H1 (cell line): Measurements from ENCODE around the gene NHS. TPM values are rescaled to one million over a fixed set of nuclear protein-coding genes. Genes with fewer than 3 reads are reported as not detected.

Experiments used
- CTCF ChIA-PET: fragments of 300-600 bp; sonication (Branson Sonifier 250); formaldehyde crosslinking; loops from one replicate; lab custom pipeline; 2021; ENCODE audit not compliant: partially characterized antibody; lab: Charles Lee
- POLR2A ChIA-PET: fragments of 300-600 bp; sonication (Branson Sonifier 250); formaldehyde crosslinking; loops from one replicate; lab custom pipeline; 2021; ENCODE audit warnings: inconsistent platforms; ENCODE audit not compliant: partially characterized antibody; lab: Charles Lee
- DNase-seq, 2 experiments: peaks; one replicate each; pipeline versions ENCODE4 v3.0.0 to v3.0.0-alpha.2; 2010 to 2022; ENCODE audit warnings: low spot score in 2 of 2, low read depth in 1 of 2, mixed read lengths in 1 of 2
- FAIRE-seq: peaks from 2 replicates; lab custom pipeline; 2011; peaks lifted over from hg19 to GRCh38; lab: Jason Lieb, UNC
- H2AFZ ChIP-seq: 2 replicates; pipeline ENCODE4 v1.8.1; 2012; ENCODE audit warnings: low read length, inconsistent platforms
- H2AK5ac ChIP-seq: 2 replicates; pipeline ENCODE4 v1.6.1; 2013; ENCODE audit warnings: low read depth, low read length
- H2BK120ac ChIP-seq: replicated peaks from 2 replicates; pipeline ENCODE3; 2013; ENCODE audit warnings: low read depth, low read length, inconsistent platforms
- H2BK12ac ChIP-seq: 2 replicates; pipeline ENCODE4 v1.6.1; 2013; ENCODE audit warnings: low read depth, low read length
- H2BK15ac ChIP-seq: 2 replicates; pipeline ENCODE4 v1.6.1; 2013; ENCODE audit warnings: low read length
- H2BK20ac ChIP-seq: 2 replicates; pipeline ENCODE4 v1.6.1; 2013; ENCODE audit warnings: low read length
- H2BK5ac ChIP-seq: 2 replicates; pipeline ENCODE4 v1.6.1; 2013; ENCODE audit warnings: low read depth, low read length
- H3K14ac ChIP-seq: 2 replicates; pipeline ENCODE4 v1.6.1; 2013; ENCODE audit warnings: inconsistent platforms; ENCODE audit not compliant: insufficient read length
- H3K18ac ChIP-seq: 2 replicates; pipeline ENCODE4 v1.6.1; 2013; ENCODE audit warnings: low read length; ENCODE audit errors: extremely low read depth
- H3K23ac ChIP-seq: 2 replicates; pipeline ENCODE4 v1.6.1; 2013; ENCODE audit warnings: inconsistent platforms; ENCODE audit not compliant: insufficient read length
- H3K23me2 ChIP-seq: 2 replicates; pipeline ENCODE4 v1.6.1; 2013; ENCODE audit warnings: low read depth, low read length
- H3K27ac ChIP-seq: 2 replicates; pipeline ENCODE4 v1.6.1; 2011; ENCODE audit warnings: low read depth, low read length, inconsistent platforms
- H3K27me3 ChIP-seq, 4 experiments: replicated peaks in 1 of 4; 1 replicate in 1 of 4; 2 replicates in 3 of 4; pipeline versions ENCODE4 v1.6.1 to v1.8.1; 2011 to 2013; ENCODE audit warnings: low read length in 3 of 4, mild to moderate bottlenecking in 3 of 4, inconsistent platforms in 2 of 4, mixed read lengths in 2 of 4, moderate library complexity in 1 of 4; ENCODE audit not compliant: control insufficient read depth in 3 of 4, insufficient read depth in 3 of 4; ENCODE audit errors: extremely low read depth in 1 of 4
- H3K36me3 ChIP-seq, 4 experiments: 2 replicates each; pipeline versions ENCODE4 v1.6.1 to v1.8.1; 2011 to 2013; ENCODE audit warnings: mild to moderate bottlenecking in 4 of 4, low read length in 3 of 4, moderate library complexity in 2 of 4, control low read depth in 1 of 4, inconsistent platforms in 1 of 4; ENCODE audit not compliant: insufficient read depth in 4 of 4, control insufficient read depth in 2 of 4
- H3K4ac ChIP-seq: replicated peaks from 2 replicates; pipeline ENCODE3; 2013; ENCODE audit warnings: low read length, low read depth, mixed read lengths, inconsistent platforms; ENCODE audit not compliant: insufficient read length
- H3K4me1 ChIP-seq, 4 experiments: replicated peaks in 1 of 4; 1 replicate in 1 of 4; 2 replicates in 3 of 4; pipeline versions ENCODE4 v1.6.1 to v1.8.1; 2011 to 2013; ENCODE audit warnings: low read length in 3 of 4, inconsistent platforms in 2 of 4, mixed read lengths in 1 of 4; ENCODE audit not compliant: insufficient read depth in 4 of 4, control insufficient read depth in 3 of 4
- H3K4me2 ChIP-seq, 2 experiments: 2 replicates each; pipeline versions ENCODE4 v1.6.1 to v1.8.1; 2011 to 2013; ENCODE audit warnings: low read depth in 2 of 2, low read length in 2 of 2, control low read depth in 1 of 2, inconsistent platforms in 1 of 2, mild to moderate bottlenecking in 1 of 2; ENCODE audit not compliant: insufficient read depth in 1 of 2
- H3K4me3 ChIP-seq, 4 experiments: fragments of 200-600, 300-600 bp in 1 of 4; sonication (generic), shearing (Covaris generic), sonication (Bioruptor Twin) in 1 of 4; 2 replicates each; pipeline versions ENCODE4 v1.5.1 to v1.8.1; 2011 to 2016; ENCODE audit warnings: low read length in 4 of 4, low read depth in 3 of 4, control low read depth in 2 of 4, inconsistent platforms in 2 of 4, mild to moderate bottlenecking in 2 of 4, mixed read lengths in 1 of 4, moderate library complexity in 1 of 4; ENCODE audit not compliant: insufficient read depth in 2 of 4; ENCODE audit errors: extremely low read depth in 1 of 4
- H3K56ac ChIP-seq: replicated peaks from 2 replicates; pipeline ENCODE3; 2013; ENCODE audit warnings: low read depth, mild to moderate bottlenecking, mixed read lengths, low read length, inconsistent platforms; ENCODE audit not compliant: insufficient read length
- H3K79me1 ChIP-seq: 2 replicates; pipeline ENCODE4 v1.6.1; 2013; ENCODE audit warnings: low read depth, low read length, control low read depth
- H3K79me2 ChIP-seq, 2 experiments: 2 replicates each; pipeline versions ENCODE4 v1.6.1 to v1.8.1; 2012 to 2013; ENCODE audit warnings: low read length in 2 of 2, mild to moderate bottlenecking in 2 of 2, inconsistent platforms in 1 of 2; ENCODE audit not compliant: insufficient read depth in 2 of 2, control insufficient read depth in 1 of 2
- H3K9ac ChIP-seq, 4 experiments: replicated peaks in 1 of 4; 1 replicate in 1 of 4; 2 replicates in 3 of 4; pipeline versions ENCODE4 v1.6.1 to v1.8.1; 2011 to 2013; ENCODE audit warnings: low read depth in 3 of 4, low read length in 3 of 4, control low read depth in 2 of 4, mild to moderate bottlenecking in 2 of 4, moderate library complexity in 2 of 4, inconsistent platforms in 1 of 4; ENCODE audit errors: extremely low read depth in 1 of 4
- H3K9me3 ChIP-seq, 2 experiments: 2 replicates each; pipeline versions ENCODE4 v1.6.1 to v1.8.1; 2012 to 2013; ENCODE audit warnings: mild to moderate bottlenecking in 2 of 2, moderate library complexity in 2 of 2, control low read depth in 1 of 2, inconsistent platforms in 1 of 2, low read depth in 1 of 2, low read length in 1 of 2, mixed read lengths in 1 of 2; ENCODE audit not compliant: insufficient read depth in 2 of 2
- H4K20me1 ChIP-seq, 2 experiments: replicated peaks in 1 of 2; 2 replicates each; pipeline versions ENCODE3 to v1.8.1; 2011 to 2013; ENCODE audit warnings: inconsistent platforms in 2 of 2, low read length in 2 of 2, mild to moderate bottlenecking in 1 of 2; ENCODE audit not compliant: insufficient read depth in 2 of 2, control insufficient read depth in 1 of 2
- H4K5ac ChIP-seq: 2 replicates; pipeline ENCODE4 v1.6.1; 2013; ENCODE audit warnings: low read length, low read depth, mixed read lengths, inconsistent platforms; ENCODE audit not compliant: insufficient read length
- H4K8ac ChIP-seq: 2 replicates; pipeline ENCODE4 v1.8.0; 2013; ENCODE audit warnings: mild to moderate bottlenecking, moderate library complexity, low read length, inconsistent platforms; ENCODE audit not compliant: insufficient read depth; ENCODE audit errors: extremely low read depth
- H4K91ac ChIP-seq: replicated peaks from 2 replicates; pipeline ENCODE3; 2013; ENCODE audit warnings: low read length, mixed read lengths, inconsistent platforms; ENCODE audit not compliant: insufficient read length
- BRCA1 ChIP-seq: IDR thresholded peaks from 2 replicates; pipeline ENCODE4 v1.6.1; 2012; ENCODE audit warnings: low read depth, low read length, improper control_type of control experiment
- CREB1 ChIP-seq: IDR thresholded peaks from 2 replicates; pipeline ENCODE4 v1.6.1; 2012; ENCODE audit warnings: inconsistent platforms
- HDAC6 ChIP-seq: IDR thresholded peaks from one replicate; pipeline ENCODE4 v1.7.1; 2012; ENCODE audit warnings: low read depth, mild to moderate bottlenecking, inconsistent platforms, low read length, moderate library complexity
- JUND ChIP-seq: IDR thresholded peaks from 2 replicates; pipeline ENCODE4 v1.6.1; 2011; ENCODE audit warnings: mild to moderate bottlenecking, improper control_type of control experiment, low read length
- POLR2AphosphoS5 ChIP-seq: IDR thresholded peaks from 2 replicates; pipeline ENCODE4 v1.6.1; 2011; ENCODE audit warnings: low read depth, low read length
- WGBS, 2 experiments: shearing (Covaris generic) in 1 of 2; methylation state at CpG; one replicate each; pipeline versions ENCODE4 v1.1.6 to v1.1.7; 2013 to 2015; ENCODE audit warnings: low lambda C conversion rate in 2 of 2, mixed read lengths in 2 of 2, inconsistent platforms in 1 of 2, low coverage in 1 of 2, missing lambda C conversion rate in 1 of 2; ENCODE audit not compliant: insufficient replicate concordance in 2 of 2, insufficient coverage in 1 of 2, insufficient read length in 1 of 2; ENCODE audit errors: extremely low coverage in 1 of 2, missing lambda C conversion rate in 1 of 2; 5-methylcytosine and 5-hydroxymethylcytosine counted together
- polyA plus RNA-seq, 7 experiments: library from polyadenylated mRNA; depleted of rRNA in 3 of 7; stranded (reverse) in 5 of 7; unstranded in 2 of 7; fragments of >200 nt in 5 of 7; fragments of 200-250 nt in 2 of 7; gene quantifications; 1 replicate in 5 of 7; 2 replicates in 1 of 7; 4 replicates in 1 of 7; pipeline versions ENCODE4 v1.2.1 to v1.2.3, GENCODE V29; 2011 to 2013; ENCODE audit warnings: missing spikeins in 2 of 7, mixed read lengths in 2 of 7
- total RNA-seq: library from RNA; stranded (reverse); fragmentation: NEBNext Ultra II Directional; extraction: Animal tissue kit (Norgen Biotek cat#: 25700); gene quantifications from 2 replicates; pipeline ENCODE4 v1.2.1, GENCODE V29; 2021

NHS gene
- total and polyA plus RNA-seq, 2 of the 8 experiments (the other 6 are each of a cell fraction or from before 2014, with no cell fraction given) = 2.2 to 6.7 TPM

- no peak overlapping the region for H2BK12ac ChIP-seq
- no peak overlapping the region for H2BK5ac ChIP-seq
- no peak overlapping the region for H2BK120ac ChIP-seq
- H3K27me3 ChIP-seq = no peaks in the 10 kb centered on the region
- no peaks in the 10 kb centered on the region for H4K20me1 ChIP-seq
- H3K79me1 ChIP-seq = no peaks in the 10 kb centered on the region
- no peaks in the 10 kb centered on the region for H3K9me3 ChIP-seq
- H3K23ac ChIP-seq = no peak overlapping the region
- no peaks in the 10 kb centered on the region for H3K4me1 ChIP-seq
- no peaks in the 10 kb centered on the region for H3K23me2 ChIP-seq
- no peak overlapping the region for H4K8ac ChIP-seq
- no peaks in the 10 kb centered on the region for H3K36me3 ChIP-seq
- H4K5ac ChIP-seq = no peak overlapping the region
- no peak overlapping the region for H3K4me2 ChIP-seq
- H3K4me3 ChIP-seq = no peak overlapping the region
- no peak overlapping the region for H2BK15ac ChIP-seq
- no peaks in the 10 kb centered on the region for H3K79me2 ChIP-seq
- WGBS, 2 experiments = 63% methylated on average over 2 of the region's 2 CpGs; no CpG with 5 or more reads in 1 of the 2 experiments
- no peak overlapping the region for H4K91ac ChIP-seq
- H2BK20ac ChIP-seq = no peak overlapping the region
- no peak overlapping the region for H3K14ac ChIP-seq
- no peak overlapping the region for H2AFZ ChIP-seq
- no peak overlapping the region for H3K27ac ChIP-seq
- ChIA-PET POLR2A (no interaction called here), CTCF (no interaction called here)
- H2AK5ac ChIP-seq = no peak overlapping the region
- H3K4ac ChIP-seq = no peak overlapping the region
- no peak overlapping the region for H3K56ac ChIP-seq
- DNase-seq = no peak
- H3K9ac ChIP-seq = no peak overlapping the region
- TF ChIP-seq HDAC6 = no peak
- TF ChIP-seq POLR2AphosphoS5 = no peak
- TF ChIP-seq BRCA1 = no peak
- no peak for TF ChIP-seq JUND
- TF ChIP-seq CREB1 = no peak
- H3K18ac ChIP-seq = no peak overlapping the region
- peak; percentile 39 for FAIRE-seq
Observed at GRCh38 chrX:17703201-17703600, 328.2 kb downstream of the NHS start.
